Activated CD8-positive, alpha-beta T cell treated with anti-CD3 and anti-CD28 coated beads for 36 hours (primary cell): ENCODE data around the gene TRIO. TPM values are rescaled to one million over a fixed set of nuclear protein-coding genes. Genes with fewer than 3 reads are reported as not detected.

ENCODE experiments used
- ATAC-seq: fragments of 200-7000 bp; cut with Tn5 transposase; one replicate; pipeline ENCODE4 v1.10.0; 2021; ENCODE audit warnings: mild to moderate bottlenecking, moderate library complexity
- CTCF ChIA-PET: fragments of 350-600 bp; sonication (Branson Sonifier 250); formaldehyde crosslinking; loops from one replicate; lab custom pipeline; 2021; ENCODE audit warnings: antibody characterized with exemption; lab: Charles Lee
- POLR2A ChIA-PET: fragments of 350-600 bp; sonication (Branson Sonifier 250); formaldehyde crosslinking; loops from one replicate; lab custom pipeline; 2021; ENCODE audit warnings: antibody characterized with exemption; lab: Charles Lee
- DNase-seq: peaks from one replicate; pipeline ENCODE4 v3.0.0-alpha.2; 2020
- H3K27ac Mint-ChIP-seq: one replicate; pipeline ENCODE4 v1.8.0; 2021; ENCODE audit warnings: mild to moderate bottlenecking, mixed read lengths
- H3K27me3 Mint-ChIP-seq: one replicate; pipeline ENCODE4 v1.8.0; 2021; ENCODE audit warnings: mixed read lengths
- H3K36me3 Mint-ChIP-seq: one replicate; pipeline ENCODE4 v1.8.0; 2021; ENCODE audit warnings: low read depth, mixed read lengths
- H3K4me1 Mint-ChIP-seq: one replicate; pipeline ENCODE4 v1.8.0; 2021; ENCODE audit warnings: low read depth, mixed read lengths
- H3K4me3 Mint-ChIP-seq: one replicate; pipeline ENCODE4 v1.8.0; 2021; ENCODE audit warnings: mild to moderate bottlenecking, moderate library complexity, mixed read lengths
- H3K9me3 Mint-ChIP-seq: one replicate; pipeline ENCODE4 v1.8.0; 2021; ENCODE audit warnings: mixed read lengths
- intact Hi-C: fragments of 100-400 bp; cut with micrococcal nuclease; formaldehyde crosslinking; loops from one replicate; pipeline ENCODE4 v1.10.0; 2022
- total RNA-seq, 2 experiments: library from RNA; stranded (reverse); gene quantifications; one replicate each; pipeline ENCODE4 v1.2.3, GENCODE V29; 2021
- TF ChIP-seq, protein P1 (sequence below): fragments of 200-600 bp; IDR thresholded peaks from one replicate; pipeline ENCODE4 v1.8.0; 2022; ENCODE audit warnings: antibody characterized with exemption, mild to moderate bottlenecking

TRIO gene
- total RNA-seq, 2 experiments from 2014 or later, result 11.4 to 11.5 TPM

DNA sequence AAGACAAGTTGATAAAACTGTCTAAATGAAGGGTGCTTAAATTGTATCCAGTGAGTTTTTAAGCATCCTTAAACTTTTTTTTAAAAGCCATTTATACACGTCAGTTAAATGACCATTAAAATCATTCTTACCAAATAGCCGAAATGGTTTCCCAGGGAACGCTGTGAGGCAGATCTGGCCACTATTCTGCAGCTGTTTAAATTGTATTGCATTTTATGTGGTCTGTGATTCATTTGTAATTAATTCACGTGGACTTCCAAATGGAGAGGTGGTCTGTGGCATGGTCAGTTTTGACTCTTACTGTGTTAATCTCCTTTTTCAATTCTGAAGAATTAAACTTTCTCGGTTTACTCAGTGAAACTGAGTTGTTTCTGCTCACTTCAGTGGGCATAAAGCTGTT is 324.7 kb downstream of the TRIO start:
- intact Hi-C loops, result no loop called here
- Mint-ChIP-seq H3K4me3 (no peak overlapping the region), H3K4me1 (no peaks in the 10 kb centered on the region), H3K27me3 (peaks cover 3% of the 10 kb centered on the region), H3K36me3 (peaks cover 3% of the 10 kb centered on the region), H3K27ac (no peak overlapping the region), H3K9me3 (no peaks in the 10 kb centered on the region)
- DNase-seq (no peak), ATAC-seq (no peak)
- POLR2A ChIA-PET, result no interaction called here
- TF ChIP-seq, protein P1, sequence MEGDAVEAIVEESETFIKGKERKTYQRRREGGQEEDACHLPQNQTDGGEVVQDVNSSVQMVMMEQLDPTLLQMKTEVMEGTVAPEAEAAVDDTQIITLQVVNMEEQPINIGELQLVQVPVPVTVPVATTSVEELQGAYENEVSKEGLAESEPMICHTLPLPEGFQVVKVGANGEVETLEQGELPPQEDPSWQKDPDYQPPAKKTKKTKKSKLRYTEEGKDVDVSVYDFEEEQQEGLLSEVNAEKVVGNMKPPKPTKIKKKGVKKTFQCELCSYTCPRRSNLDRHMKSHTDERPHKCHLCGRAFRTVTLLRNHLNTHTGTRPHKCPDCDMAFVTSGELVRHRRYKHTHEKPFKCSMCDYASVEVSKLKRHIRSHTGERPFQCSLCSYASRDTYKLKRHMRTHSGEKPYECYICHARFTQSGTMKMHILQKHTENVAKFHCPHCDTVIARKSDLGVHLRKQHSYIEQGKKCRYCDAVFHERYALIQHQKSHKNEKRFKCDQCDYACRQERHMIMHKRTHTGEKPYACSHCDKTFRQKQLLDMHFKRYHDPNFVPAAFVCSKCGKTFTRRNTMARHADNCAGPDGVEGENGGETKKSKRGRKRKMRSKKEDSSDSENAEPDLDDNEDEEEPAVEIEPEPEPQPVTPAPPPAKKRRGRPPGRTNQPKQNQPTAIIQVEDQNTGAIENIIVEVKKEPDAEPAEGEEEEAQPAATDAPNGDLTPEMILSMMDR, result no peak
- CTCF ChIA-PET, result no interaction called here

DNA sequence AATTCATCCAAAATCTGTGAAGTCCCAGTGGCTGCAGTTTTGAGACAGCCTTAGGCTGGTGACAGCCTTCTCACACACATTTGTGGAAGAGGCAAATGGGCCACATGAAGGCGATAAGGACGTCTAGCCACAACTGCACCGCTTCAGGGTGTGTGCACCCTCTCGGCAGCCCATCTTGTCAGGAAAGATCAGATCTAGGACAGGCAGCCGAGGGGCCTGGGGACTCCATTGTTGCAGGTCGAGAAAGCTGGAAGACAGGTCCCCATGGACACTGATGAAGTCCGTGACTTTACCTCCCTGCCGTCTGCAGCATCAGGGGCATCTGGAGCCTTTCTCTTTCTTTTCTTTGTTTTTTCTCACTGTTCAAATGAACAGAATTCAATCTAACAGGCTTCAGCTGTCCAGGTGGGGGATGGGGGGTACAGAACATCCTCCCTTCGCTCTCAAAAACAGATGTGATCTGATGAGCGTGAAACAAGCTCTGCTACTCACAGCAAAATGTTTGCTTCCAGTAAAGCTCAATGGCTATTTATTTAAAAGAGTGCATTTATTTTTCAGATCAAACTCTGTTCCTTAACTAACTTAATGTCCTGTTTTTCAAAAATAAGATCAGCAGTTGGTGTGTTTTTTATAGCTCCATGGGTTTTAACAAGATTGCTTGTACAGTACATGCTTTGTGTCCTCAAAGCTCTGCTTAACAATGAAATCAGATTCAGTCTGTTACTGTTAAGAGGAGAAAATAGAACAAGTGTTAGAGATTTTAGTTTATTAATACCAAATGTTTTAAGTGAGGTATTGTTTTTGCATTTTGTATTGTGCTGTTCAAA is 326.6 kb downstream of the TRIO start:
- TF ChIP-seq, protein P1, result no peak
- CTCF ChIA-PET, result interaction anchor here (1.0 to 1.8 kb wide), 2 partner anchors 11 to 179 kb away, joined by 3 to 4 read pairs; no protein-coding TSS in a partner anchor
- intact Hi-C loops, result no loop called here
- ATAC-seq (no peak), DNase-seq (no peak)
- H3K4me1 Mint-ChIP-seq, result no peaks in the 10 kb centered on the region
- H3K27ac Mint-ChIP-seq, result no peak overlapping the region
- POLR2A ChIA-PET, result no interaction called here
- H3K27me3 Mint-ChIP-seq, result peaks cover 3% of the 10 kb centered on the region
- H3K4me3 Mint-ChIP-seq, result no peak overlapping the region
- peaks cover 3% of the 10 kb centered on the region for H3K36me3 Mint-ChIP-seq
- no peaks in the 10 kb centered on the region for H3K9me3 Mint-ChIP-seq

DNA sequence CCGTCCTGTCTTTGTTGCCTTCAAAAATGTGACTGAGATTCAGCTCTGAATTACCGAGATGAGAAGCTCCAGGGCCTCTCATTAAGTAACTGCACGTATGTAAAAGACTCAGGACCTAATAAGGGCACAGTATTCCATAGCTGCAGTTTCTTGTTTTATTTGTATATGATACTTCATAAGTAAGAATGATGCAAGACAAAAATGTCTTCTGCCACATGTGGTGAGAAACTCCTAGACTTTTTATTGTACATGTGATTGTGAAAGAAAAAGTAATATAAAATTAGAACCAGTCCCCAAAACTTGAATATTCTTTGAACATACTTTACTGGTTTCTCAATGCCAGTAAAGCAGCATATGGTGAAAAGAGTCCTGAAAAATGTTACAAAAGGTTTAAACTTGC is 328.4 kb downstream of the TRIO start:
- DNase-seq (no peak), ATAC-seq (no peak)
- POLR2A ChIA-PET, result no interaction called here
- intact Hi-C loops, result no loop called here
- no peaks in the 10 kb centered on the region for H3K9me3 Mint-ChIP-seq
- H3K4me1 Mint-ChIP-seq, result no peaks in the 10 kb centered on the region
- H3K4me3 Mint-ChIP-seq, result no peak overlapping the region
- CTCF ChIA-PET, result interaction anchor here (0.7 to 1.8 kb wide), 2 partner anchors 34 to 177 kb away, joined by 3 to 4 read pairs; no protein-coding TSS in a partner anchor
- H3K36me3 Mint-ChIP-seq, result peaks cover 3% of the 10 kb centered on the region
- H3K27ac Mint-ChIP-seq, result no peak overlapping the region
- TF ChIP-seq, protein P1, result no peak
- H3K27me3 Mint-ChIP-seq, result peaks cover 3% of the 10 kb centered on the region

DNA sequence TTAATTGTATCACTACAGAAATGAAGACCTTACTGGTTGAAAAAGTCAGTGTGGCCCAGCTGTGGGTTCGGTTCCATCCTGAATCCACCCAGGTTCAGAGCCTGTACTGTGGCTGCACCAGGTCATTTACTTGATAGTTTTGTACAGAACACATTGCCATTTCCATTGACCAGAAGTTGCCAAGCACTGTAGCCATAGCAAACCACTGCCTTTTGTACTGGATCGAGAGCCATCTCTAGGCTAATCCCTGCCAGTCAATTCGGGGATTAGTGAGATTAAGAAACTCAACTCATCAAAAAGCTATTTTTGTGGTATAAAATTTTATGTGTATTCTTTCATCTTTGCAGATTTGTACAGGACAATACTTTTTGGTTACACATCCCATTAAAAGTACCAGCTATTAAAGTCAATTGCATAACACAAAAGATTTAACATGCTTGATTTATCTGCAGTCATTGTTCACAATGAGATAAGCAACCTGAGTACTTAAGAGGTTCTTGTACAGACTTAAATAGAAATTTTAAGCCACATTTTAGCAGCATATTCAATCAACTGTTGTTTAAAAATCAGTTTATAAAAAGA is 329.9 kb downstream of the TRIO start:
- H3K27ac Mint-ChIP-seq, result no peak overlapping the region
- no peak overlapping the region for H3K4me3 Mint-ChIP-seq
- H3K27me3 Mint-ChIP-seq, result peaks cover 3% of the 10 kb centered on the region
- TF ChIP-seq, protein P1, result no peak
- CTCF ChIA-PET, result no interaction called here
- H3K36me3 Mint-ChIP-seq, result peaks cover 3% of the 10 kb centered on the region
- DNase-seq (no peak), ATAC-seq (no peak)
- H3K9me3 Mint-ChIP-seq, result no peaks in the 10 kb centered on the region
- H3K4me1 Mint-ChIP-seq, result no peaks in the 10 kb centered on the region
- intact Hi-C loops, result no loop called here
- POLR2A ChIA-PET, result no interaction called here

DNA sequence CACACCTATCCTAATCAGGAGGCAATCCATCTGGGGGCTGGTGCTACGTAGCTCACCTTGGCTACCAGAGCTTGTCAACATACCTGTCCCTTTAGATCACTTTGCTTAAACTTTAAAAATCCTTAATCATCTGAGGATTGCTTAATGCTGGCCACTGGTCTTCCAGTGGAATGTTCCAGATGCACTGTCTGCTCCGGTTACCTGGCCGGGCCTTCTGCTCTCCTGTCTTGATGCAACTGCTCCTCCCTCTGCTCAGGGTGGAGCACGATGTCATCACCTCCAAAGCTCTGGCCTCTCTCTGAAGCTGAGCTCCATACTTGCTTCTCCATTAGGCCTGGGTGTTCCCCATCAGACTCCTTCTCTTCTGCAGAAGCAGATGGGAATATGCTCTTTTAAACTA is 331.9 kb downstream of the TRIO start:
- no peak for ATAC-seq
- Mint-ChIP-seq H3K4me1 (peaks cover 10% of the 10 kb centered on the region), H3K36me3 (peaks cover 3% of the 10 kb centered on the region), H3K27me3 (no peaks in the 10 kb centered on the region), H3K4me3 (no peak overlapping the region), H3K9me3 (no peaks in the 10 kb centered on the region), H3K27ac (no peak overlapping the region)
- intact Hi-C loops, result no loop called here
- CTCF ChIA-PET, result no interaction called here
- no peak for DNase-seq
- TF ChIP-seq, protein P1, result no peak
- POLR2A ChIA-PET, result interaction anchor here (0.8 kb wide), 1 partner anchor 58 kb away, joined by 3 read pairs; no protein-coding TSS in a partner anchor
